Right ventricle myocardium superior (tissue), 1 donor: ENCODE data around the gene CLIP4. TPM values are rescaled to one million over a fixed set of nuclear protein-coding genes. Genes with fewer than 3 reads are reported as not detected.
"Not testable (repeated sequence)": the region's sequence is repeated elsewhere in the genome, so short reads cannot be mapped to it uniquely, and the experiment has no call there.

ENCODE experiments used
- ATAC-seq: fragments of 200-7000 bp; cut with Tn5 transposase; one replicate; pipeline ENCODE4 v1.9.1; 2020; ENCODE audit warnings: mild to moderate bottlenecking; ENCODE audit not compliant: poor library complexity
- DNase-seq: peaks from one replicate; pipeline ENCODE4 v3.0.0-alpha.2; 2020
- intact Hi-C: fragments of 100-400 bp; cut with DNase I; formaldehyde crosslinking; loops from one replicate; pipeline ENCODE4 v1.11.2; 2022
- long read RNA-seq: library from polyadenylated mRNA; unstranded; transcript quantifications from one replicate; pipeline ENCODE4 v2.0.0, GENCODE V29; 2021
- total RNA-seq: library from RNA; stranded (reverse); fragmentation: NEBNext Ultra II Directional; extraction: Animal tissue kit (Norgen Biotek cat#: 25700); gene quantifications from one replicate; pipeline ENCODE4 v1.2.1, GENCODE V29; 2021
- donor health status: DM: no; HTN: yes; CAD: no; lungs with severe emphysema.

CLIP4 gene
- total RNA-seq = 25.6 TPM
- long read RNA-seq, full-length matches to known transcripts = 47 of 71 reads
- long read RNA-seq, partial matches to known transcripts = 8 of 71 reads
- long read RNA-seq, other reads (novel, unspliced or antisense) = 16 of 71 reads

- ATAC-seq (peak; percentile 88), DNase-seq (peak; percentile 74)
- intact Hi-C loops = no loop called here
These were observed at the start of gene CLIP4 for GRCh38 chr2:29114946-29115609. CLIP4 (plus strand) TSS chr2:29115415; CDS start chr2:29121389, 5,974 bp downstream.

- ATAC-seq (peak; percentile 45), DNase-seq (no peak)
- intact Hi-C loops = no loop called here
These were observed 48.8 kb upstream of the CLIP4 start for GRCh38 chr2:29066271-29066860.

- intact Hi-C loops = no loop called here
- no peak for DNase-seq
These were observed 48.1 kb upstream of the CLIP4 start for GRCh38 chr2:29066997-29067605.

GRCh38 chr2:29068513-29068912 lies 46.7 kb upstream of the CLIP4 start:
- ATAC-seq = no peak
- intact Hi-C loops = no loop called here

More at GRCh38 chr2:29066997-29067605, 48.1 kb upstream of the CLIP4 start:
- peak; percentile 16 for ATAC-seq

GRCh38 chr2:29070526-29070925 lies 44.7 kb upstream of the CLIP4 start:
- ATAC-seq (no peak), DNase-seq (no peak)
- intact Hi-C loops = no loop called here

More at GRCh38 chr2:29068513-29068912, 46.7 kb upstream of the CLIP4 start:
- no peak for DNase-seq

- ATAC-seq (no peak), DNase-seq (no peak)
- intact Hi-C loops = no loop called here
These were observed 43.9 kb upstream of the CLIP4 start for GRCh38 chr2:29071032-29071975.

GRCh38 chr2:29072251-29072650 lies 43.0 kb upstream of the CLIP4 start:
- no peak for DNase-seq
- intact Hi-C loops = no loop called here
- ATAC-seq = no peak

GRCh38 chr2:29072971-29073725 lies 42.1 kb upstream of the CLIP4 start:
- intact Hi-C loops = no loop called here
- ATAC-seq (no peak), DNase-seq (no peak)

GRCh38 chr2:29073933-29074332 lies 41.3 kb upstream of the CLIP4 start:
- DNase-seq (no peak), ATAC-seq (peak; percentile 25)
- intact Hi-C loops = no loop called here

GRCh38 chr2:29074411-29074810 lies 40.8 kb upstream of the CLIP4 start, which contains the start of gene PCARE:
PCARE (minus strand) TSS chr2:29074523; CDS start chr2:29074261, 262 bp downstream.
- ATAC-seq (peak; percentile 81), DNase-seq (no peak)
- intact Hi-C loops = no loop called here

- DNase-seq = no peak
- intact Hi-C loops = no loop called here
- ATAC-seq = no peak
These were observed 39.1 kb upstream of the CLIP4 start for GRCh38 chr2:29075894-29076705.

- intact Hi-C loops = no loop called here
- DNase-seq = no peak
- no peak for ATAC-seq
These were observed 35.3 kb upstream of the CLIP4 start for GRCh38 chr2:29079887-29080286.

- no peak for ATAC-seq
- no peak for DNase-seq
- intact Hi-C loops = no loop called here
These were observed 34.1 kb upstream of the CLIP4 start for GRCh38 chr2:29080886-29081743.

- ATAC-seq (no peak), DNase-seq (no peak)
- intact Hi-C loops = no loop called here
These were observed 32.3 kb upstream of the CLIP4 start for GRCh38 chr2:29082804-29083495.

GRCh38 chr2:29084554-29084953 lies 30.7 kb upstream of the CLIP4 start:
- intact Hi-C loops = no loop called here
- DNase-seq (no peak), ATAC-seq (no peak)

GRCh38 chr2:29090311-29090710 lies 24.9 kb upstream of the CLIP4 start:
- DNase-seq, ATAC-seq, intact Hi-C loops: not testable (repeated sequence)
